GM19452 (cell line): ENCODE results near the gene NECTIN1.

Experiments
- ATAC-seq: cut with Tn5 transposase; IDR thresholded peaks from one replicate; pipeline ENCODE4 v1.9.1; 2021; ENCODE audit not compliant: unreplicated experiment

NECTIN1 gene

DNA sequence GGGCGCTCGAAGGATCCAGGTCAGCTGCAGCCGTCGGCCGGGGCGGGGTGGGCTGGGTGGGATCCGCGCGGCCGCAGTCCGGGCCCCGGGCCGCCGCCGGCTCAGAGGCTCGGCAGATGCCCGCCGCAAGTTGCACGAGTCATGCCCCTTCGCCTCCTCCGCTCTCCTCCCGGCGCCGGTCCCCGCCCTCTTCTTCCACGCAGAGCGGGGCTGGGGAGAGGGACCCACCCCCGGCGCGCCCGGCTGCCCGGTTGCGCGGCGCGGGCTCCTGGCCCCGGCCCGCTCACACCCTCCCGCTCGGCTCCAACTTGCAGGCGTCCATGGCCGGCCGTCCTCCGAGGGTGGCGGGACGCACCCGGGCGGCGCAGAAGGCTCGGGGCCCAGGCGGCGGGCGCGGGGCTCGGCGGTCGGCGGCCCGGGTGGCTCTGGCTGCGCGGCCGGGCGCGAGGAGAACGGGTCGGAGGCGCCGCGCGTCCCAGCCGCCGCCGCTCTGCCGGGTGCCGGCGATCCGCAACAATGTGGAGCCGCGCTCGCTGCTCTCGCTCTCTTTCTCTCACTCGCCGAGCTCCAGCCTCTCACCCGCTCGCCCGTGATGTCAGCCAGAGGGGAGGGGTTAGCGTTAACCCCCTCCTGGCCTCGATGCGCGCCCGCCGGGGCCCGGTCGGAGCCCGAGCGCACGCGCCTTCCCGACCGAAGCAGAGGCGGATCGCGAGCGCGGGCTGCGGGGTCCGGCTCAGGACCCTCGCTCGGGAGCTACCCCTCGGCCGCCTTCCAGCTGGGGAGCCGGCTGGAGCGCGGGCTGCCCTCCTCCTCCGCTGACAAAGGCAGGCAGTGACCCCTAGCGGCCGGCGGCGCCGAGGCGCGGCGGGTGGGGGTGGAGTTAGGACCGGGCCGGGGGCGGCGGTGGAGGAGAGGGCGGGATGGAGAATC is at the start of gene NECTIN1:
Gene NECTIN1 (minus strand): TSS at position 550 of the 930 bp plus-strand sequence. CDS start 647 bp downstream, outside the sequence.
- peak; percentile 84 for ATAC-seq

- ATAC-seq: no peak
Measured at GRCh38 chr11:119778391-119779194, 49.6 kb upstream of the NECTIN1 start.

- no peak for ATAC-seq
Measured at GRCh38 chr11:119777940-119778339, 48.9 kb upstream of the NECTIN1 start.

DNA sequence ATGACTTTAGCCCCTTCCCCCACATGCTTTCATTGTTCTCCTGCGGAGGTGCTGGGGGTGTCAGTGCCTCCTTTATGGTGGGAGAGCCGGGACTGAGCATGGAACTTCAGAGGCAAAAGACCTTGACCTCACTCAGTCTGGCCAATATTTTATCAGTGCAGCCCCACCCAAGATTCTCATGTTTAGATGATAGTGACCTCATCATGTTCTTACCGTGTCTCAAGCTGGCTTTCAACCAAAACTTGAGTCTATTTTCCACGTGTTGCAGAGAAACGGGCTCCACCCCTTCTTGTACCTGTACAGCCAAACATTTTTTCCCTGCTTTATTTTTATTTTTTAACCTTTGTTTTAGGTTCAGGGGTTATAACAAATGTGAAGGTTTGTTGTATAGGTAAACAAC is 47.7 kb upstream of the NECTIN1 start:
- no peak for ATAC-seq

- ATAC-seq: no peak
Measured at GRCh38 chr11:119776031-119776636, 47.1 kb upstream of the NECTIN1 start.

DNA sequence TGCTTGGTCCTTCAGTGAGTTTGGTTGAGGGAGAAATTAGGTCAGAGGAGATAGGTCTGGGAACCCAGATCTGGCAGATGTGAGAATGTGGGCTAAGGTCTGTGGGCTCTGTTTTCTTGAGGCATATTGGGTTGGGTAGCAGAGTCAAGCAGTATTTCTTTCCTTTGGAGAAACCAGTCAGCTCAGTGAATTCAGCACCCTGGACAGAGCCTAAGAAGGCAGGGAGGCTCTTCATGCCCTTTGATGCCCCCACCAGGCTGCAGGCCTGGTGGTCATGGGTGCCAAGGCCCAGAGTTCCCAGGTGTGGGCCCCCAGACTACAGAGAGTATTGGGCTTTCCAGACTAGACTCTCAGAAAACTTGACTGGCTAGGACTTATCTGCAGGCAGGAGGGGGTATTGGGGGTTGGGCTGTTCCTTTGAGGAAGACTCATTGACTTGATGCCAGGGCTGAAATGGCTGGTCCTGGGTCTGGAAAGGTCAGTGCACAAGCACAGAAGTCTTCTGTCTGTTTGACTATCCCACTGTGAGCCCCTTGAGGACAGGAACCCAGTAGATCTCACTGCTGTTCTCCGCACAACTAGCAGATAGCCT is 45.3 kb upstream of the NECTIN1 start:
- no peak for ATAC-seq

DNA sequence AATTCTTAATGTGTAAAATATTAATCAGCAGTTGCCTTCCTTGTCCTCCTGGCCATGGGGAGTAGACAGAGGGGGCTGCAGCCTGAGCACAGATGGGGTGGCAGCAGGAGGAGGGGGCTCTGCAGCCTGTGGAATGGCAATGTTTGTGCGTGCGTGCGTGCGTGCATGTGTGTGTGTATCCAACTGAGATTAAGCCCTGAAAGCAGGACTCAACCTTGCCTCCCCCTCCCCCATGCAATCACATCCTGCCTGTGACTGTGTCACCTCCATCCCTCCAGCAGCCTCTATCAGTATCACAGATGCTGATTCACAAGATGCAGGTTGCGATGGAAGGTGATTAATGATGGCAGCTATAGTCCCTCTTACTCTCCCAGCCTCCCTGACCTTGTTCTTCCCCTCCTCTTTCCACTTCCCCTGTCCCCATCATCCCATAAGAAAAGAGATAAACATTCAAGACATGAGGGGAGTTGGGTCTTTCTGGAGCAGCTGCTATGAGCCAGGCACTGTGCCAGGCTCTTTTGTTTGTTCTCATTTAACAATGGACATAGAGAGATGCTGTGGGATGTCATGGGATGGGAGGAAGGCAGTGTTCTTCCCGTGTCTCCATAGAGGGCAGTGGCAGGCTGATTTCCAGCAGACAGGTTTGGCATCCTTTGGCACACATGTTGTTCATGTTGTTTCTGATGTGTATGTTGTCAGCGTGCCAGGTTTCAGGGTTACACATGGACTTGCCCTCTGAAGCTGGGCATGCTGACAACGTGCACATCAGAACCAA is 43.8 kb upstream of the NECTIN1 start:
- ATAC-seq: no peak

- no peak for ATAC-seq
Measured at GRCh38 chr11:119772076-119772475, 43.1 kb upstream of the NECTIN1 start.

- ATAC-seq: no peak
Measured at GRCh38 chr11:119771172-119771770, 42.3 kb upstream of the NECTIN1 start.

DNA sequence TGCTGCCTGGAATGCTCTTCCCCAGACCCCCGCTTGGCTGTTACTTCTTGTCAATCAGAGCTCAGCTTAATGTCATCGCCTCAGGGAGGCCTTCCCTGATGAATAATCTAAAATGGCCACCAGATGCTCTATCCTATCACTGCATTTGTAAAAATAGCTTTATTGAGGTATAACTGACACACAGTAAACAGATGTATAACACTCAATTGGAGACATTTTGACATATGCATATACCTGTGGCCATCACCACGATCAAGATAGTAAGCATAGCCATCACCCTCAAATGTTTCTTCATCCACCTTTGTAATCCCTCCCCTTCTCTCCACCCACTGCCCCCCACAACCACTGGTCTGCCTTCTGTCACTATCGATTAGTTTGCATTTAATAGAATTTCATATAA is 36.6 kb upstream of the NECTIN1 start:
- no peak for ATAC-seq

- no peak for ATAC-seq
Measured at GRCh38 chr11:119764108-119764868, 35.3 kb upstream of the NECTIN1 start.

DNA sequence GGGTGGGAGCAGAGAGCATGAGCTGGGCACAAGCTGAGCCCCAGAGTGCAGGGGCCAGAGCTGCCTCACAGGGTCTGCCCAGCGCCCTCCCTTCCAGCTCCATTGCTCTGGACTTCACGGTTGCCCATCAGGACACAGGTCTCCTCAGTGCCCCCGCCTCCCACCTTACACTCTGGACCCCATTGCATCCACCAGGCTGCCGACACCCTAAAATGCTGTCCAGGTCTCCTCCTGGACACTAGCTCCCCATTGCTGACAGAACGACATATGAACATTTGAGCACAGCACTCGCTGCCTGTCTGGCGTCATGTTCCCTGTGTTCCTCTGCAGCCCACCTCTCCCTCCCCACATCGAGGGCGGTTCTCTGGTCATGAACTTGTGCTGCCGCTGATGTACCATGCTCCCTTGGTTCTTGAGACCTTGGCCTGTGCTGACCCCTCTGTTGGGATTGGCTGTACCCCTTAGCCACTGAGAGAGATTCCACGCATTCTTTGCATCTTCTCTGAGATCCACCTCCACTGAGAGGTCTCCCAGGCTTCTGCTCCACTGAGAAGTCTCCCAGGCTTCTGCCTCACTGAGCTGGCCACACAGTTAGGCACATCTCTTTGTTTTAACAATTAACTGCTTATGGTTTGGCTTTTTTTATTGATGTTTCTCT is 34.2 kb upstream of the NECTIN1 start:
- ATAC-seq: no peak

GRCh38 chr11:119759747-119760412 is 30.9 kb upstream of the NECTIN1 start:
- no peak for ATAC-seq

- no peak for ATAC-seq
Measured at GRCh38 chr11:119759324-119759723, 30.3 kb upstream of the NECTIN1 start.

DNA sequence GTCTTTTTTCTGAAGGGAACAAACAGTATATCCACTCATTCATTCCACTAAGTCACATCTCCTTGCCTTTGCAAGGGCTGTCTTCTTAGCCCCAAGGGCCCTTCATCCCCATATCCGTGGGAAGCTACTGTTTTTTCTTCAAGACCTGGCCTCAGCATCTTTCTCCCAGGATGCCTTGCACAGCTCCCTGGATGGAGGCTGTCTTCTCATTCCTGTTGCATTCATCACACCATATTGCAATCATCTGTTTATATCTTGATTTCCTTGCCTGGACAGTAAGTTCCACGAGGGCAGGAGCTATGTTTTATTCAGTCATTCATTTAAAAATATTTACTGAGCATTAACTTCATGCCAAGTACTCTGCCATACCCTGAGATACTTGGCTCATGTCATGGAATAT is 29.3 kb upstream of the NECTIN1 start:
- ATAC-seq: no peak

GRCh38 chr11:119757378-119757777 is 28.4 kb upstream of the NECTIN1 start:
- ATAC-seq: no peak

- ATAC-seq: no peak
Measured at GRCh38 chr11:119756169-119756865, 27.3 kb upstream of the NECTIN1 start.
